Measurements from ENCODE around the gene APEX2. TPM values are rescaled to one million over a fixed set of nuclear protein-coding genes. Genes with fewer than 3 reads are reported as not detected.
A peak's percentile ranks its signal among the peaks of the same experiment; 100 is the strongest.
"Not testable (repeated sequence)": the region's sequence is repeated elsewhere in the genome, so short reads cannot be mapped to it uniquely, and the experiment has no call there.

The APEX2 gene
- total RNA-seq, 1 experiment from 2014 or later = 38.4 TPM

DNA sequence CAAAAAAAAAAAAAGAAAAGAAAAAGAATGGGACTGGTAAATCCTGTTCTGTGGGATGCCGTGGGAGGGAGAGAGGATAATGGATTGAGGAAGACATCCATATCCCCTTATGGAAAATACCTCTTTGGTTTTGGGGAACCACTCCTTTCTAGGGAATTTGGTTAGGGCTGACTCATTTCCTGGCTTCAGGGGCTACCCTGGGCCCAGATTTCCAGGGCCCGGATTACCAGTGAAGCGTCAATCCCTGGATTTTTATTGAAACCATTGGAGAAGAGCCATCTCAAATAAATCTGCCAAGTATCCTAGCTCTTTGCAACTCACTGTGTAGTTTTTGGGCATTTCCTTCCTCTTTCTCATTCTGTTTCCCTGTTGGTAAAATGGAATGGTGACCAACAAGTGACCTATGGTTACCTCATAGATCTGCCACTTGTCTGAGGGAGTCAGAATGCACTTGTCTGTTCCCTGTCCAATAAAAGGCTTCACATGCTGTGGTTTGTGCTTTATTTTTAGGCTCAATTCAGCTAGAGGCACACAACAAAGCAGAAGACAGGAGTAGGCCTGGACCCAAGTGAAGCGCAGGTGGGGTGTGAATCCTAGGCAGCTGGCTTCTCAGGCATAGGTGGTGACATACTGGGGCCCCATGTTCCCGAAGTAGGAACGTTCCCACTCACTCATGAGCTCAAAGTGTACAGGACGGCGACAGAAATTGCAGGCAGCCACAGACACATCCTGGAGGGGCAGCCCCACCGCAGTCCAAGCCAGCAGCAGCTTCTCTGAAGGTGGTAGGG is 8.6 kb downstream of the APEX2 start:
- DNase-seq (ENCODE audit: low read depth) = peak; percentile 88

DNA sequence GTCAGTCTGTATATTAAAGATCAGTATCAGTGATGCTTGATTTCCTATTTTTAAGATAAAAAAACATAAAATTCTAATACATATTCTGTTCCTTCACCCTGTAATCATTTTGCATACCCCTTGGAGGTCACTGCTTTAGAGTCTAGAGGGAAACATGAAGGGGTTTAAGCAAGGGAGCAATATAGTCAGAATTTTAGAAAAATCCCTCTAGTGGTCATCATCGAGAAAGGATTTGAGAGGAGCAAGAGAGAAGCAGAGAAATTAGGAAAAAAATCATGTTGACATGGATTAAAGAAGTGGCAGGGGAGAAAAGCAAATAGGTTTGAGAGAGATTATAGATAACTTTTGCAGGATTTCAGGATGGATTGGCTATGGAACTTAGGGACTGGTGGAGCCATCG is 11.1 kb downstream of the APEX2 start:
- no peak for DNase-seq (ENCODE audit: low read depth)

DNA sequence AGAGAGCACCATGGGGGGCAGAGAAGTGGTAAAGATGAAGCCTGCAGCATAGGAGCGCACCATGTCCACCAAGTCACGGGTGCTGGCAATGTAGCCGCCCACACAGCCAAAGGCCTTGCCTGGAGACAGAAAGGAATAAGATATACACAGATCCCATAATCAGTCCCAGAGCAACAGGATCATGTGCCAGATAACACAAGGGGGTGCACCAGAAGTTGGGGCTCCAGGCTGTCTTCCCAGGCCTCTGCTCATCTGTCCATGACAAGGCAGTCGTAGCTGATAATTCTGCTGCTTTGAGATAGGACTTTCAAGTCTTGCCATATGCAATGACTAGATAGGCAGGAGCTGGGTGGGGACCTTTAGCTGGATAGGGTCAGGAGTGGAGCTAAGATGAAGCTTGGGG is 14.7 kb downstream of the APEX2 start:
- DNase-seq (ENCODE audit: low read depth) = no peak

DNA sequence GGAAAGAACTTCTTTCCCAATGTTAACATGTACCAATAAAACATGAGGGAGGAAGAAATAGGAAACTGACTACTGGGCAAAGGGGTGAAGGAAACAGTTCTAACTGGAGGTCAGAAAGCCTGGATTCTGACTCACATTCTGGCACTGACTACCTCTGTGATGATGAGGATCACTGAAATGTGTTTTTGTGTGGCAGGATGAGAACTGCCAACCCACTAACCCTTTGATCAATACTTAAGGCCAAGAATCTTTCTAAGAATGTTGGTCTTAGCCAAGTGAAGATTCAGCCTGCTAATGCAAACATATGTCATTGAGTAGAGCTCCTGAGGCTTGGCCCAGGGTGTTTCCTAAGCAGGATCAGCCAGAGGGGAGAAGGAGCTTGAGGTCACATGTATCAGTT is 26.0 kb downstream of the APEX2 start:
- no peak for DNase-seq (ENCODE audit: low read depth)

DNA sequence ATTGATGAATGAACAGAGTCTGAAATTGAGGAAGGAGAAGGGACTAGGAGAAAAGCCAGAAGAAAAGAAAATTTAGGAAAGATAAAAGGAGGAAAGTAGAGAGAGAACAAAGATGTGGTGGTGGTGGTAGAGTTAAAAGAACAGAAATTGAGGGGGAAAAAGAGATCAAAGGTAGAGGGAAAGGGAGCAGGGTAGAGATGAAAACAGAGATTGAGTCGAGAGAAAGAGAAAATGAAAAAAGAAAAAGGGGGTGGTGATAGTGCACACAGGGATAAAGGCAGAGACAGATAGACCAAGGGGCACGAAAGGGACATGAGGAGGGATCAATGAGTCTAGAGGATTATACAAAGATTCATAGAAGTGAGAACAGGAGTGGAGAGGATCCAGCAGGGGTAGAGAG is 26.7 kb downstream of the APEX2 start:
- no peak for DNase-seq (ENCODE audit: low read depth)

DNA sequence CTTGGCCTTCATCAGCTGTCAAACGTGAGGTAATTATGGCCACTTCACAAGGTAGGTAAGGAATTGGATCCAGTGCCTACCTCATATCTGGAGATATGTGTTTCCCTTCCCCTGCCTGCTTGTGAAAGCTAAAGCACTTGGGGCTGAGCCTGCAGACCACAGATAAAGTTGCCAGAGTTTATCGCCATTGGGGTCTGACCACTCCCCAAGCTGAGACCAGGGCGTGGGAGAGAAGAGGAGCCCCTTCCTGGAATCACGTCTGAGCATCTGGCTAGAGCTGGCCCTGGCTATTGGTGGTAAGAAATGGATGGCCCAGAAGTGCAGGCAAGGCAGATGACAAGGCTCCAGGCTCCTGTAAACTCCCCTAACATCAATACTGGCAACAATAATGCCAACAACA is 27.9 kb downstream of the APEX2 start:
- no peak for DNase-seq (ENCODE audit: low read depth)

DNA sequence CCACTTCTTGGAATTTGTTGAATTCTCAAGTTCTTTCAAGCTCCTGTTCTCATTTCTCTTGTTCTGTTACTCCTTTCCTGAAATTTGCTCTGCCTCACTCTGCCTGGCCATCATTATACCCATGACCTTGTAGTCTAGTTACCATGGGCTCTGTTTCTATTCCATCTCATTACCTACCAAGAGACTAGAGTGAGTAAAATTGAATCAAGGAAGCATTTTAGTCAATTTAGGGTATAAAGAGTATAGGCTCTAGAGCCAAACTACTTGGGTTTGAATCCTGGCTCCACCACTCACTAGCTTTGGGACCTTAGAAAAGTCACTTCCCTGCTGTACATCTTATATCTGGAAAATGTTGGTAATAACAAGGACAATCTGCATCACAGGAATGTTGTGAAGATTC is 28.4 kb downstream of the APEX2 start:
- DNase-seq (ENCODE audit: low read depth) = no peak

DNA sequence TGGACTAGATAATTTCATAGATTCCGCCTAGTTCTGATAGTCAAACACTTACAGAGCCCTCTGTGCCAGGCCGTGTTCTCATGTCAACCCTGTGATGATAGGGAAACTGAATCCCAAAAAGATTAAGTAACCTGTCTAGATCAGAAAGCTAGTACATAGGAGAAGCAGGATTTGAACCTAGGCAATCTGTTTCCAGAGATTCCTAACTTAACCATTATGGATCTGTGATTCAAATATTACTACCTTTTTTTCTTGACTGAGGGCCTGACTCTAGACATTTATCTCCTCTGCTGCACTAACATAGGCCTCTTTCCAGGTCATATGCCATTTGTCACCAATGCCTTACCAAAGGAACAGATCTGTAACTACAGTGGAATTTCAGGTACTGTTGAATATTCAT is 29.1 kb downstream of the APEX2 start:
- DNase-seq (ENCODE audit: low read depth) = no peak

DNA sequence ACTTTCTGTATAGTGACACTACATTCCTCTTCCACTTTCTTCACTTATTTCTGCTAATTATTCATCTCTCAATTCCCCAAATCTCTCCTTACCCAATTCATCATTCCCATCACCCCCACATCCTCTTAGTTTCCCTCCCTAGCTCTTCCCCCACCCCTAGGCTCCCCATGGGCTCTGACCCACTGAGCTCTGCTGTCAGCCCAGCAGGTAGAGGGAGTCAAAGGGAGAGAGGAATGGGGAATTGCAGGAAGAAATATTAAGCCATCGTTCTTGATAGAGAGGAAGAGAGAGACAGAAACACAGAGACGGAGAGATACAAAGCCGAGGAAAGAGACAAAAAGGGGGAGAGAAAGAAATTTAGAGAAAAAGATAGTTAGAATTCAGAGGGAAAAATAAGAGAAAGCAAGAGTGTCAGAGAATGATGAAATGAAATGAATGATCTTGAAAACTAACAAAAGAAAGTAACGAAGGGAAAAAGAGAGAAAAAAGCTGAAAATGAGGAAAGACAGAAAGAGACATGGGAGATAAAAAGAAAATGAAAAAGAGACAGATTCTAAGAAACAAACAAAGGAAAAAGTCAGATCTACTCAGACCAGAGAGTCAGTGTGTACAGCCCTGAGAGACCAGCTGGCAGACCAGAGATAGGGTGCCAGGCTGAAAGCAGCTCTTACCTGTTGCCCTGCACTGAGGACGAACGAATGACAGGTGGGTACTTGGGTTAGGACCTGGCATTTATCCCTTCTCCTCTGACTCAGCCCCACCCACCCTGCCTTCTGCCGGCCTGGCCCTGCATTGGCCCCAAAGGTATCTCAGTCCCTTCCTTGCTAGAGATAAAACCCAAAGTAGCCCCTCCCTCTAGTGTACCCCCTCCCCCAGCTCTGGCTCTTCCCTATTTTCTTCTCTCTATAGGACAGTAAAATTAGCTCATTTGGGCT is 30.4 kb downstream of the APEX2 start, which contains the start of gene ALAS2:
Gene ALAS2, minus strand, starts transcription at position 707 of the 935 bp plus-strand sequence. CDS start 4,977 bp downstream, outside the sequence.
- DNase-seq (ENCODE audit: low read depth) = no peak

DNA sequence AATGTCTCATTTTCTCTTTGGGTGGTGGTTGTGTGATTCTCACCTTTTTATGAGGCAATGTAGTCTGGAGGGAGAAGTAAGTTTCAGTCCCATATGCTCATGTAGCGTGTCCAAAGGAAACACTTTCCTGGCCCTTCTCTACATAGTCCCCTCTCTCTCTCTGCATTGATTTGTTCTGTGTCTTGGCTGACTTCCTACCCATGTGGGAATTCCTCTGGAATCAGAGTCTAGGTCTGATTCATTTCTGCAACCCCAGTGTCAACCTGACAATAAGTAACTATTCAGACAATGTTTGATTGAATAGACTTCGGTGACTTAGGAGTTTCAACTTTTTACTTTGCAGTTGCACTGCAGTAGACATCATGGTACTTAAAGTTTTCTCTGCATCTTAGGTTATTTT is 33.3 kb downstream of the APEX2 start:
- no peak for DNase-seq (ENCODE audit: low read depth)

DNA sequence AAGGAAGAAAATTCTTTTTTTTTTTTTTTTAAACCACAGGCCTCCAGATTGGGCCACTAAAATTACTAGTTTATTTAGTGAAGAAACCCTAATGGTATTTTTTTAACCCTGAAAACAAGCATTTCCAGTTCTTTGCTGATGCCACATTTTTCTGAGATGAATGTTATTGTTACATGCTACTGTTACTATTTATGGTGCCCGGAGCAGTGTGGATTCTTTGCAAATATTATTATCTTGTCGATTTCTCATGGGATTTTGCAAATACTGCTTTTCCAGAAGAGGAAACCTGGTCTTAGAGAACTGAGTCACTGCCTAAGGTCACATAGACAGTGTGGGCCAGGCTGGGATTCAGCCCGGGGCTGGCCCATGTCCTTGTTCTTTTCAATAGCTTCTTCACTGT is 39.3 kb downstream of the APEX2 start:
- peak; percentile 0 for DNase-seq (ENCODE audit: low read depth)

DNA sequence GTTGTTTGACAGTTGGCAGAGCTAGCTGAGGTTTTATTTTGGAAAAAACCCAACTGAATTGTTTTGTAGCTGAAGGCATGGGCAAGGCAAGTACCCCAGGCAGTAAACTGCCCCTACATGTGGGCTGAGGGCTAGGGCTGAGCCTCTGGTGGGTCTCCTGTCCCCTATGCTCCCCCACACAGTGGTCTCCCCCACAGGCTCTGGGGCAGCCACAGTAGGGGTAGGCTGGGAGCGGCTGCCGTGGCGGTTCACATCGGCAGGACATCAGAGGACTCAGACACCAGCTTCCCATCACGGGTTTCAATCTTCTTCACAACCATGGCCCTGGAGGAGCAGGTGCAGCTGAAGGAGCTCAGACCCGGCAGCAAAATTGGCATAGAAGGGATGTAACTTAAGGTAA is 41.4 kb downstream of the APEX2 start:
- DNase-seq (ENCODE audit: low read depth) = no peak

DNA sequence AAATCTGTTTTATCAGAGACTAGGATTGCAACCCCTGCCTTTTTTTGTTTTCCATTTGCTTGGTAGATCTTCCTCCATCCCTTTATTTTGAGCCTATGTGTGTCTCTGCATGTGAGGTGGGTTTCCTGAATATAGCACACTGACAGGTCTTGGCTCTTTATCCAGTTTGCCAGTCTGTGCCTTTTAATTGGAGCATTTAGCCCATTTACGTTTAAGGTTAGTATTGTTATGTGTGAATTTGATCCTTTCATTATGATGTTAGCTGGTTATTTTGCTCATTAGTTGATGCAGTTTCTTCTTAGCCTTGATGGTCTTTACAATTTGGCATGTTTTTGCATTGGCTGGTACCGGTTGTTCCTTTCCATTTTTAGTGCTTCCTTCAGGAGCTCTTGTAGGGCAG is 50.4 kb downstream of the APEX2 start:
- DNase-seq (ENCODE audit: low read depth) = not testable (repeated sequence)

DNA sequence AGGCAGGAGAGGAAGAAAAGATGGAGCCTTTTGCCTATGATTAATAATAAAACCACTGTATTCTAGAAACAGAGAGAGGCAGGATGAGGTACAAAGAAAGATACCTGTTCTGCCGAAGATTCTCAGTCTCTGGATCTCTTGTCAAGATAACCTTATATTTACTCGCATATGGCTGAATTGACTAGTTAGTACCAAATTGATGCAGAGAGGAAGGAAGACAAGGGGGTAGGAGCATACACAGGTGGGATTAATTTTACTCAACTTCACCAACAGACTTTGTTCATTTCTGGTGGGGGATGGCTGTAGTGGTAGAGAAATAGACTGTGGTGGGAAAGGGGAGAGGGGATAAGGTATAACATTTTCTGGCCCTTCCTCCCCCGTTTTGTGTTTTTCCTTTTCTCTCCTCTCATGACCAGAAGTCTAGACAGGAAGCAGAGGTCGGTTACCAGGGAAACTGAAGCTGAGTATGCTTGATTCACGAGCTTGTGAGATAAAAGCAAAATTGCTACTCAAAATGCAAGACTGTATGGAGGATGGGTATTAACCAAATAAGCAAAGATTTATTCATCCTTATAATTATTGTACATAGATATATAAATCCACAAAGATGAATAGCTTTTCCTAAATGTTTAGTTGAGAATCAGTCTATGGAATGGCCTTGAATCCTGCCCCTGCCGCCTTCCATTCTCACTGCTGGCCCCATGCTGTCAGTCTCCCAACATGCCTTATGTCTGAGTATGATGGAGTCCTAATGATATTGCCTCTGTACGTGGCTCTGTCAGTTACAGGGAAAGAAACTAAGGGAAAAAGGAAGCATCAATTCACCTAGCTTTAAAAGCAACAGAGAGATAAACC is 56.9 kb downstream of the APEX2 start:
- peak; percentile 47 for DNase-seq (ENCODE audit: low read depth)

DNA sequence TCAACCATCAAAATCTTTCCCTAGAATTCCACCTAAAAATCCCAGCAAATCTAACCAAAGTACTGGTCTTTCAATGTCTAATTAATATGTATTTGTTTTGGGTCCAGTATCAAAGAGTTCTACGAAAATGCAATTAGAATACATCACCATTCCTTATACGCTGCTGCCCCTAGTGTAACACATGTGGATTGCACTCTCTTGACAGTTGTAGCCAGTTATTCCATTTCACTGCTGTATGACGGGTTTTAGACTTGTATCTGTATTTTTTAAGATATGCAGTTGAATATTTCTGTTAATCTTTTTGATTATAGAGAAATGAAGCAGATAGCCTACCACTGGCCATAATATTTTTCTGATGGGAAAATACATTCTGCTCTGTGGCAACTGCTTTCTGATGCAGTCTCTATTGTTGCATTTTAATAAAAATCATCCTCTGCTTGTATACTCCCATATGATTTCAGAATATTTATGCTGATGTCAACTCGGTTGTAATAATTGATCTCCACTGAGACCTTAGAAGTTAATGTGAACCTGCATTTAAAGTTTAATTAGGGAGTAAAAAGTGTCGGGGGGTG is 57.6 kb downstream of the APEX2 start:
- peak; percentile 32 for DNase-seq (ENCODE audit: low read depth)

Other genes with a start within 250 kb of the APEX2 start
- not detected in 2 replicates for gene ITIH6, start 202.1 kb upstream of the APEX2 start, total RNA-seq (2014; rRNA removed; shearing (Covaris generic))
- 203 and 313 TPM in 2 replicates for gene MAGED2, start 192.6 kb upstream of the APEX2 start, total RNA-seq (2014; rRNA removed; shearing (Covaris generic))
- 10.6 and 18.7 TPM in 2 replicates for gene TRO, start 79.5 kb upstream of the APEX2 start, total RNA-seq (2014; rRNA removed; shearing (Covaris generic))
- gene PFKFB1, start 6.2 kb upstream of the APEX2 start, total RNA-seq (2014; rRNA removed; shearing (Covaris generic)) = not detected in 2 replicates
- not detected in 2 replicates for gene ALAS2, start 30.6 kb downstream of the APEX2 start, total RNA-seq (2014; rRNA removed; shearing (Covaris generic))
- not detected in 2 replicates for gene PAGE2B, start 74.7 kb downstream of the APEX2 start, total RNA-seq (2014; rRNA removed; shearing (Covaris generic))
- gene PAGE2, start 88.7 kb downstream of the APEX2 start, total RNA-seq (2014; rRNA removed; shearing (Covaris generic)) = not detected in 2 replicates
- 0.49 TPM in 1 of 2 replicates, not detected in the other for gene PAGE5, start 220.0 kb downstream of the APEX2 start, total RNA-seq (2014; rRNA removed; shearing (Covaris generic))